Upper lobe of left lung (tissue), 4 donors: Measurements from ENCODE around the gene PPP2R2B.

Experiments used
- CTCF ChIP-seq, 6 experiments: fragments of 450-650 bp in 4 of 6; fragments of 200-600 bp in 2 of 6; sonication (generic) in 2 of 6; IDR thresholded peaks; one replicate each; pipeline ENCODE4 v1.5.1; 2016 to 2019; ENCODE audit warnings: antibody characterized with exemption in 6 of 6
- EP300 ChIP-seq, 4 donors: sonication (generic); formaldehyde crosslinking; IDR thresholded peaks; one replicate each; pipeline ENCODE4 v1.5.1; 2017; ENCODE audit warnings: antibody characterized with exemption in 4 of 4, control low read depth in 2 of 4
- POLR2A ChIP-seq, 4 donors: fragments of 450-650 bp; IDR thresholded peaks; one replicate each; pipeline ENCODE4 v1.5.1; 2016 to 2017; ENCODE audit warnings: antibody characterized with exemption in 4 of 4, mild to moderate bottlenecking in 2 of 4
- POLR2AphosphoS5 ChIP-seq, 2 donors: sonication (generic); formaldehyde crosslinking; IDR thresholded peaks; one replicate each; pipeline ENCODE4 v1.5.1; 2017; ENCODE audit warnings: antibody characterized with exemption in 2 of 2

GRCh38 chr5:146779211-146779869, 99.2 kb downstream of the PPP2R2B start:
- TF ChIP-seq CTCF (IDR thresholded peaks at IDR 0.05) = no peak
- TF ChIP-seq POLR2A (IDR thresholded peaks at IDR 0.05) = no peak
- no peak for TF ChIP-seq POLR2AphosphoS5 (IDR thresholded peaks at IDR 0.05)
- TF ChIP-seq EP300 (IDR thresholded peaks at IDR 0.05) = no peak
